ENCODE results near the gene EIF3D.

- TF ChIP-seq CTCF (conservative IDR thresholded peaks at IDR 0.05) (no peak), ZFX (IDR thresholded peaks at IDR 0.05) (no peak)
Measured at GRCh38 chr22:36560001-36560400, 31.0 kb upstream of the EIF3D start.
